Suppressor macrophage treated with lipopolysaccharide for 1 hour (primary cell): ENCODE measurements around the gene INPP4B.
"Not testable (repeated sequence)": the region's sequence is repeated elsewhere in the genome, so short reads cannot be mapped to it uniquely, and the experiment has no call there.

Source experiments
- DNase-seq, 3 donors: peaks; one replicate each; pipeline ENCODE4 v3.0.0-alpha.2; 2020 to 2022

The INPP4B gene

DNA sequence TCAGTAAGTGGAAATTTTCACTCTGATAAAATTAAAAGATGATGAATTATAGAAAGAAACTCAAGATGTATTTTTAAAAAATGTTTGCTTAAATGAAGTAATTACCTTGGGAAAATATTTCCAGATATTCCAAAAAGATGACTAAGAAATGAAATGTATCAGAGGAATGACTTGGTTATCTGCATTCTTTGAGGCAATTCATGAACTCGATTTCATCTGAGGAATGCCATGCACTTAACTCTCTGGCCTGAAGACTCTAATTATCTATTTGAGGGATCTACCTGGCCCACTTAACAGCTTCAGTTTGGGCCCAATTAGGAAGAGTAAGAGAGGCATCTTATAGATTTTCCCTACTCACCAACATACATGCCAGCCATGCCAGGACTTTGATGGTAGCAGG lies 182.3 kb downstream of the INPP4B start:
- DNase-seq: no peak

DNA sequence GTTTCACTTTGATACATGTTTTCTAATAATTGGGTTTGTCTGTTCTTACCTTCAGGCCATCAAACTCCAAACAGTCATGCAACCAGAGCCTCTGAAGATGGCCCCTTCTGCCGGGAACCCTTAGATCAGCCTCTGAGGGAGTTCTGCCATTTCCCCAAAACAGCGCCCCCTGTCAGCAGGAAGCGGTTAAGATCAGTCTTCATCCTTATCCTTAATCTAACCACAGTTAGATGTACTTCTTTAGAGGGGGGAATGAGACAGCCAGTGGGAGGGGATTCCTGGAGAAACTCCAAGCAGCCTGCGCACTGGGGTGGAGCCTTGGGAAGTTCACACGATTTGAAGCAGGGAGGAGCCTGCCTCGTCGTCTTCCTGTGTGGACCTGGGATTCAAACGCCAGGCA lies 185.4 kb downstream of the INPP4B start:
- no peak for DNase-seq

DNA sequence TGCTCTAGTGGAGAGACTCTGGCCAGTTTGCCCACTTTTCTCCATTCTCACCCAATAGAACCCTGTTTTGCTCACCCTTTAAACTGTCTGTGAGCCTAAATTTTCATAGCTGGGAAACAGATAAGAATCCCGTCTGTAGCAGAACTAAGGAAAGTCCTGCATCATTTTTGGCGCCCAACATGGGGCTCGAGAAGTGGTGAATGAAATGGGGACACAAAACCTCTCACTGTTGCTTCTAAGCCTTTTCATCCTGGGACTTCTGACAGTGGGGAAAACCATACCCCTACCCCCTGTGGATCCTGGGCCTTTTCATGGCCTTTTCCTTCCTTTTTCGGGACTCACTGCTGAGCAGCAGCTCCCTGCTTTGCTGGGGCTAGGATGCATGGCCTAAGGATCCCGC lies 189.9 kb downstream of the INPP4B start:
- DNase-seq: peak in 1 of 3 donors; percentile 35

DNA sequence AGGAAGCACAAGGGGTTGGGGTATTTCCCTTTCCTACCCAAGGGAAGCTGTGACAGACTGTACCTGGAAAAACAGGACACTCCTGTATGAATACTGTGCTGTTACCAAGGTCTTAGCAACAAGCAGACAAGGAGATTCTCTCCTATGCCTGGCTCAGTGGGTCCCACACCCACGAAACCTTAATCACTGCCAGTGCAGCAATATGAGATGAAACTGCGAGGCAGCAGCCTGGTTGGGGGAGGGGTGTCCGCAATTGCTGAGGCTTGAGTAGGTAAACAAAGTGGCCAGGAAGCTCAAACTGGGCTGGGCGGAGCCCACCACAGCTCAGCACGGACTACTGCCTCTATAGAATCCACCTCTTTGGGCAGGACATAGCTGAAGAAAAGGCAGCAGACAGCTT lies 197.7 kb downstream of the INPP4B start:
- DNase-seq: no peak

DNA sequence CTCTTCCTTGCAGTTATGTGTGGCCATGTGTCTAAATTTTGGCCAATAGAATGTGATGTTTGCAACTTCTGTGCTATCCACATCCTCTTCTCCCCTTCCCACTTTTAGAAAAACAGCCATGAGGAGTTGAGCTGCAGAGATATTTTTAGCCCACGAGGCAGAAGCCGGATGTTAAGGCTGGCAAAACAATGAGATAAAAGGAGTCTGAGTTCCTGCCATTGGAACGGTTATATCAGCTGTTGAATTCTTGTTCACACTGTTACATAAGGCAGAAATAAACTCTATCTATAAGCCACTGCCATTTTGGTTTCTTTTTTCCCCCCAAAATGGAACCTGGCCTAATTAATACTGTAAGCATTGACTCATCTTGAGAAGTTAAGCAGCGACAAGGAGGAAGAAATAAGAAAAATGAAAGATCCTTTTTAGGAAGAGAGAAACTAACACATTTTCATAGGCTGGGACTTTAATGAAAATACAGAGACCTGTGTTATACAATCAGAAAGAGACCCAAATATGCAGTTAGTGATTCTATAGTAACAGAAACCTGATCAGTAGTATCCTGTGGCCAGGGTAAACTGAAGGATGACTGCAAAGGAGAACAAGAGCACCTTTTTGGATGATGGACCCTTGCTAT lies 200.5 kb downstream of the INPP4B start:
- DNase-seq: no peak

DNA sequence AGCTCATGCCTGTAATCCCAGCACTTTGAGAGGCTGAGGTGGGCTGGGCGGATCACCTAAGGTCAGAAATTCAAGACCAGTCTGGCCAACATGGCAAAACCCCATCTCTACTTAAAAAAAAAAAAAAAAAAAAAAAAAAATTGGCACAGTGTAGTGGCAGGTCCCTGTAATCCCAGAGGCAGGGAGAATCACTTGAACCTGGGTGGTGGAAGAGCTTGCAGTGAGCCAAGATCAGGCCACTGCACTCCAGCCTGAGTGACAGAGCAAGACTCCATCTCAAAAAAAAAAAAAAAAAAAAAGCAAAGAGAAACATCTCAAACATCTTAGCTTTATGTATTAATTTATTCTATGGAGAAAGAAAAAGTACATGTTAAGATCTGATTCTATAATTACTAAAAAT lies 201.5 kb downstream of the INPP4B start:
- not testable (repeated sequence) for DNase-seq

DNA sequence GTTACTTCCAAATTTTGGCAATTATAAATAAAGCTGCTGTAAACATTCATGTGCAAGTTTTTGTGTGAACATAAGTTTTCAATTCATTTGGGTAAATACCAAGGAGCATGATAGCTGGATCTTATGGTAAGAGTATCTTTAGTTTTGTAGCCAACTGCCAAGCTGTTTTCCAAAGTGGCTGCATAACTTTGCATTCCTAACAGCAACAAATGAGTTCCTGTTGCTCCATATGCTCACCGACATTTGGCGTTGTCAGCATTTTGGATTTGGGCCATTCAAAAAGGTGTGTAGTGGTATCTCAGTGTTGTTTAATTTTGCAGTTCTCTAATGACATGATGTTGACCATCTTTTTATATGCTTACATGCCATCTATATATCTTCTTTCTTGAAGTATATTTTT lies 208.5 kb downstream of the INPP4B start:
- DNase-seq: no peak

DNA sequence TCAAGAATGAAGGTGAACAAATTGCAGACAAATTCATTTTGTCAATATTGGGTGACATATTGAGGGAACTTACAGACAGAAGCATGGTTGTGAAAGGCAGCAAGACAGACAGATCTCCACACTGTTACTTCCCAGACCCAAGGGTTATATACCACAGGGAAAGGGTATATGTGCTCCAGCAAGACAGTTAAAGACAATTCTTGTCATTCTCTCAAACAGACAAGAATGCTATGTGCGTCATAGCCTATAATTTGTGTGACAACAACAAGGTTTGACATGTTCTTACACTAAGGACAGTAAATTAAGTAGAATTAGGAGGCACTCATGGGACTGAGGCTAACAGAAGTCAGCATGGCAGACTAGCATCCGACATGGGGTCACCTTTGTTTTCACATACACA lies 214.3 kb downstream of the INPP4B start:
- no peak for DNase-seq

DNA sequence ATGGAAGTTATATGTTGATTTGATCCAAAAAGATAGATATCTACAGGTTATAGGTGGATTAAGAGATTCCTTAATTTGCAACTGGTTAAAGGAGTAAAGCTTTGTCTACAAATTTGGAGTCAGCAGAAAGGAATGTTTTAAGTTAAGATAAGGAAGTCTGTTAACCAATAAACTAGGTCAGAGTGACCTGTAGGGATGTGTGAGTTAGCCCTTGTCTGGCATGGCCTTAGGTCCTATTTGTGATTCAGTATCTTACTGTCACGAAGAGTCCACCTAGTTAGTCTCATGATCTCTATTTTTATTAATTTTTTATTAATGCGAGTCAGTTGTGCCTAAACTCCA lies 230.8 kb downstream of the INPP4B start:
- no peak for DNase-seq

DNA sequence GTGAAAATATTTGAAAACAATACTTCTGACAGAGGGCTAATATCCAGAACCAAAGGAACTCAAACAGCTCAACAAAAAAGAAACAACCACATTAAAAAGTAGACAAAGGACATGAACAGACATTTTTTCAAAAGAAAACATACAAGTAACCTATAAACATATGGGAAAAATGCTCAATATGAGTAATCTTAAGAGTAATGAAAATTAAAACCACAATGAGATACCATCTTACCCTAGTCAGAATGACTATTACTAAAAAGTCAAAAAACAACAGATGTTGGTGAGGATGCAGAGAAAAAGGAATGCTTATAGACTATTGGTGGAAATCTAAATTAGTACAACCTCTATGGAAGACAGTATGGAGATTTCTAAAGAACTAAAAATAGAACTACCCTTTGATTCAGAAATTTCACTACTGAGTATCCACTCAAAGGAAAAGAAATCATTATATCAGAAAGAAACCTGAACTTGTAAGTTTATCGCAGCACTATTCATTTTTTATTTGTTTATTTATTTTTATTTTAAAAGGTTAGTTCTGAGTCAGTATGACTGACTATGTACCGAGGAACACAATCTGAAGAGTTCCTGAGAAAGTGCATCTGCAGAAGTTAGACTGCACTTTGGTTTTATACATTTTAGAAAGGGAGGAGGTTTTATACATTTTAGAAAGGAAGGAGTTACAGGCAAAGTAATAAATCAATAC lies 231.3 kb downstream of the INPP4B start:
- no peak for DNase-seq

DNA sequence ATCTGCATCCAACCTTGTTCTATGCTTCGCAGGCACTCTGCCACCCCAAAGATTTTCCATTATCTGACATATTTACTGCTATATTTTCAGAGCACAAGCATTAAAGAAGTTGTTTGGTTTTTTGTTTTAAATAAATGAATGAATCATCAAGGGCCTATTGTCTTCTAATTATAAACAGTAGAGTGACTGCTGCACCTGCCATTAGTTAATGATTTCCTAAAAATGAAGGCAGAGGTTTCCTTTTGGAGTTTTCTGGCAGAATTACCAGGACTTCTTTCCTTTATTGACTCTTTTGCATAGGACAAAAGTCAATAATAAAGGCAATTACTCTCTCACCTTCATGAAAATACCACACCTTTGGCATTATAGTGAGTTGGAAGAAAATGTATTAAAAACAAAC lies 238.1 kb downstream of the INPP4B start:
- DNase-seq: no peak

DNA sequence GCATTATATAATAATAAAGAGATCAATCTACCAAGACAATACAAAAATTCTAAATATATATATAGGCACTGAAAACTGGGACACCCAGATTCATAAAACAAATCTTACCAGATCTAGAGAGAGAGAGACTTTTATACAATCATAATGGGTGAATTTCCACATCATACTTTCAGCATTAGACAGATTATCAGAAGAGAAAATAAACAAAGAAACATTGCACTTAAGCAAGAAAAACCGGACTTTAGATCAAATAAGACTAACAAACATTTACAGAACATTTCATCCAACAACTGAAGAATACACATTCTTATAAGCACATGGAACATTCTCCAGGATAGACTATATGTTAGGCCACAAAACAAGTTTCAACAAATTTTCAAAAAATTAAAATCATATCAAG lies 245.1 kb downstream of the INPP4B start:
- DNase-seq: no peak

DNA sequence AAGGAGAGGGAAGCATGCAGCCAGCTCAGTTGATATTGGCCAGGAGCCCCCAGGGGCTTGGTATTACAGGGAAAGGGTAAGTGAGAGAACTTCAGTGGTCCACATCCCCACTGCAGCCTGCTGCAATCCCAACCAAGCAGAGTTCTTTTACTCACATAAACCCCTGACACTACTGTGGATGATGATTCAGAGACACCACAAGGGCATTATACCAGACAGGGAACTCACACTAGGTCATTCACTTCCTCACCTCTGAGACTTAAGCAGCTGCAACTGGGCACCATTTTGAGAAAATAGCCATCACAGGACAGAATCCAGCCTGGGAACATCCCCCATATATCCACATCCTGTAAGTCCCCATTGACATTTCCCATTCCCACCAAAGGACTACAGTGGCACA lies 248.0 kb downstream of the INPP4B start:
- no peak for DNase-seq

DNA sequence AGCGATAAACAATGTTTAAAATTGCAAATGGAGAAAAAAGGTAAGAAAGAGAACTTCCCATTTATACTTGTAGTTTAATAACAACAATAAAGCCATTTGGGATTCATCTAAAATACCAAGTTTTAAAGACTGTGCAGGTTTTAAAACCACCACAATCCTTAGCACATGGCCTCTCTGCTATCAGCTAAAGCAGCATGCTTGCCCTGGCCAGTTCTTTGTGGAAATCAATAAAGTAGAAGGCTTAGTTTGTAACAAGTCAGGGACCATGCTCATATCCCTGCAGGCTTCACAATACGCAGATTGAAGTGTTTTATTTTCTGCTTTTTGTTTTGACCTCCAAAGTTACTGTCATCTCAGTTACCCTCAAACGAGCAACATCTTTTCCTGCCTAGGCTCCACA lies 249.5 kb downstream of the INPP4B start:
- DNase-seq: no peak

DNA sequence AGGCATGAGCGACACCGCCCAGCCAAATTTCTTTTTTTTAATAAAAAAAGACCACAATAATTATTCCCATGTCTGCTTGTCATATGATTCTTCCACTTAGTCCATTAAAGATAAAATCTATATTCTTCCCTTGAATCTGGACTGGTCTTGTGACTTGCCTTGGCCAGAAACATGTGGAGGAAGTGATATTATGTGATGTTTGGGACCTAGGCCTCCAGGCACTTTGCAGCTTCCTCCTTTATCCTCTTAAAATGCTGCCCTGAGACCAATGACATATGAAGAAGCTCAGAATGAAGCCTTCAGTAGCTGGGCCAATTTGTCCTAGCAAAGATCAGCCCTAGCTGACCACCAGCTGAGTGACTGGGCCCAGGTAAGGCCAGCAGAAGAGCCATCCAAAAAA lies 250.0 kb downstream of the INPP4B start:
- DNase-seq: no peak

DNA sequence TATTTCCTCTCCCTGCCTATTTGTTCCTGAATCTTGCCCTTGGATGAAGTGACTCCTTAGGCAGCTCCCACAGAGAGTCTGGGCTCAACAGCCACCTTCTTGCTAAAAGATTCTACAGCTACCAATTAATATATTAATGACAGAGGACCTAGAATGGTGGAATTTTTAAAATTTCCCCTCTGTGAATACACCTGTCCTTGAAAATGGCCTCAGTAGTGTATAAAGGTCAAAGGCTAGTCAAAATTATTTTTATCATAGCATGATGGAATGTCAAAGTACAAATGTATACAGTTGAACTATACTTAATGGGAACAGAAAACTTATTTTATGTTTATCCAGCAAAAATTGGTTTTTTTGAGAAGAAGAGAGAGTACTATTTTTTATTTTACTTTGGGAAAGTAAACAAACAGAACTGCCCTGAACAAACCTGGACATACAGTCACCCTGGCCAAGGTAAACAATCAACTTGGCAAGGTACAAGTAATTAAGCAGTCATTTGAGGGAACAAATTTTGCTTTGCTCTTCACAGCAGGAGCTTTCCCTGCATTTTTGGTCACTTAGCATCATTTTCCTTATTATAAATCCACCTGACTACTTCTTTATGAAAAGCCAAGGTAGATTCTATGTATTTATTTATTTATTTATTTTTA lies 250.8 kb downstream of the INPP4B start:
- DNase-seq: no peak

DNA sequence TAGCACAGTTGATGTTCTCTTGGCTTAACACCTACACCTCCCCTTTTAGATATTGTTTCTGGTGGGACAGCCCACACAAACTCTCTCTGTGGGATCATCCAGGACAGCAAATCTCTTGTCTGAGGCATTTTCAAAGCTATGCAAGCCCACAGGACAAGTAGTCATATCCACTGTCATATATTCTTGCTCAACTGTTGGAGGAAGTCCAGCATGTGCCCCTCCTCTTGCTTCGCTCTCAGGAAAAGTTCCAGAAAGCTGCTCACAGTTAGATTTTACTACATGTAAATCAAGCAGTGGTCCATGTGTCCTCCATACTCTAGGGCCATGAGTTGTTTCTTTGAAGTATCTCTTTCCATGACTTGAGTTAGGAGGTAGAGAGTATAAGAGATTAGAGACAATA lies 260.7 kb downstream of the INPP4B start:
- peak in 1 of 3 donors; percentile 7 for DNase-seq

DNA sequence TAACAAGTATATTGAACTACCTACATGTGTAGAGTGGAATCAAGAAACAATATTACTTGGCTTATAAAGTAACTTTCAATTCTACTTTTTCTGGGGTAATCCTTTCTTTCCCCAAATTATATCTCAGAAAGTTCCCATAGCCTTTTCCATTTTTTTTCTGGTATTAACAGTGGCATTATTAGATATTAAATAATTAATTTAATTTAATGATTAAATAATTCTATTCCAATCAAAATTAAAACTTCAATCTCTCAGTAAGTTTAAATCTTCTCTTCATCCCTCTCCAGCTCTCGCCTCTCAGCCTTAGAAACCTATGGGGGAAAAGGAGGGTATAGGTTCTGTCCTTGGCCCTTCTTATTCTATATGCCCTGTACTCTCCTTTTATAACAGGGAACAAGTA lies 262.4 kb downstream of the INPP4B start:
- no peak for DNase-seq

DNA sequence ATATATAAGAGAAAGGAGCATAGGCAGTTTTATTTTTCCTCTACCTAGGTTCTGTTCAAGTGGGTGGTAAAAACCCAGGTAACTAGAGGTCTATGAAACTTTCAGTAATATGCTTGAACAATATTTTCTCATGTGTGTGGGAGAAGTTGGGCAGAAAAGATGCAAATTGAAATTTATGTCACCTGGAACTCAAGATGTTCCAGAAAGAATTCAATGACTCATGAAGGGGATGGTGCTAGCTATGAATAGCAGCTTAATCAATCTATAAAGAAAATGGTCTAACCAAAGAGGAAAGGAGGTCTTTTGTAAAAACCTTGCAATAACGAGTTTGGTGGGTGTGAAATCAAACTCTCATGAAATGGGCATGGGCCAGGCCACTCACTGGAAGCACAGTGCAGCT lies 263.8 kb downstream of the INPP4B start:
- DNase-seq: no peak

DNA sequence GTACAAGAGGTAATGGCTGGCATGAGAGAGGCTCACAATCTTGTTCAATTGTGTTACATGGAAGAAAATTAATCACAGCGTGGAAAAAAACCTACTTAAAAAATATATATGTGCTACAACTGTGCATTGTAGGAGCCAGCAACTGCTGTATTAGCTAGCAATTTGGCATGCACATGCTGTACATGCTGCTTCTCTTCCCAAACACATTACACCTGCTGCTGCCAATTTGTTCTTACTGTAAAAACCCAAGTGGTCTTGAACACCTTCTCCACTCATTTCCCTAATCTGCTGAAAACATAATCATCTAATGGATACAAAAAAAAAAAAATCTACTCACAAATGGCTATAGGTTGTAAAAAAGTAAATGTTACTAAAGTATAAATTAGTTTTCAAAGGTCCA lies 264.2 kb downstream of the INPP4B start:
- DNase-seq: no peak

DNA sequence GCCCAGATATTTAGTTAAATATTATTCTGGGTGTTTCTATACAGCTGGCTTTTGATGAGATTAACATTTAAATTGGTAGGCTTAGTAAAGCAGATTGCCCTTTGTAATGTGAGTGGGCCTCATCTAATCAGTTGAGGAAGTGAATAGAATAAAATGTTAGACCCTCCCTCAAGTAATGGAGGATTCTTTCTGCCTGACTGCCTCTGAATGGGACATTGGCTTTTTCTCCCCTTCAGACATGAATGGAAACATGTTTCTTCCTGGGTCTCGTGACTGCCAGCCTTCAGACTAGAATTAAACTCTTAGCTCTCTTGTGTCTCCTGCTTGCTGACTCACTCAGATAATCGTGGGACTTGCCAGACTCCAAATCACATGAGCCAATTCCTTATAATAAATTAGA lies 266.7 kb downstream of the INPP4B start:
- no peak for DNase-seq

DNA sequence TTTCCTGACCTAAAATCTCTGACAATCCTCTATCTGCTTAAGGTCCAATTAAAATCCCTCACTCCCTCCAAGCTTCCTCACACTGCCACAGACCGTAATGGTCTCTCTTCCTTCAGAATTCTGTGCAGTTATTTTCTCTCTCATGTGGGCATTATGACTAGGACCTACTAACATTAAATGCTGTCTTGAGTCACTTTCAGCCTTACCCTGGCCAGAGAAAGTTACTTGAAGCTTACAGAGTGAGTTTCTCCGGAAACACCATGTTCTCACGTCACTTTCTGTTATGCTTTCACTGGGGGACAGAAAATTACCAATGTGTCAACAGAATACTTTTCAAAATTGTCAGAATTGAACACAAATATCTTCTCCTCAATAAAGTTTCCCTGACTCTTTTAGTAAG lies 271.8 kb downstream of the INPP4B start:
- no peak for DNase-seq

DNA sequence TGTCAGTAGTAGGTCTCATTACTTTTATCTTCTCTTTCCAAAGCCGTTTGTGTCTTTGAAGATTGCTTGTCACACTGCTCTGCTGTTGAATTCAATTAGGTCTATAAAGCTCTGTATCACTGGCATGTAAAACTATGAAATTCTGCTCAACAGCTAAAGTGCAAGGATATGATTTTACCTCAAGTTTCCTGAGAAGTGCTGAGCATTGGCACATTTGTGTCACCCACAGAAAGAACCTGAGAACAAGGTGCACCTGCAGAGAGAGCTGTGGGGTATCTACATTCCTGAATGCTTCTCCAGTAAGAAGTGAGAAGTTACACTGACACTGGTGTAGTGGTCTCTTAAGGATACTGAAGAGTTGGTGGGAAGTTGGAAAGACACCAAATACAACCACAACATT lies 274.0 kb downstream of the INPP4B start:
- no peak for DNase-seq

DNA sequence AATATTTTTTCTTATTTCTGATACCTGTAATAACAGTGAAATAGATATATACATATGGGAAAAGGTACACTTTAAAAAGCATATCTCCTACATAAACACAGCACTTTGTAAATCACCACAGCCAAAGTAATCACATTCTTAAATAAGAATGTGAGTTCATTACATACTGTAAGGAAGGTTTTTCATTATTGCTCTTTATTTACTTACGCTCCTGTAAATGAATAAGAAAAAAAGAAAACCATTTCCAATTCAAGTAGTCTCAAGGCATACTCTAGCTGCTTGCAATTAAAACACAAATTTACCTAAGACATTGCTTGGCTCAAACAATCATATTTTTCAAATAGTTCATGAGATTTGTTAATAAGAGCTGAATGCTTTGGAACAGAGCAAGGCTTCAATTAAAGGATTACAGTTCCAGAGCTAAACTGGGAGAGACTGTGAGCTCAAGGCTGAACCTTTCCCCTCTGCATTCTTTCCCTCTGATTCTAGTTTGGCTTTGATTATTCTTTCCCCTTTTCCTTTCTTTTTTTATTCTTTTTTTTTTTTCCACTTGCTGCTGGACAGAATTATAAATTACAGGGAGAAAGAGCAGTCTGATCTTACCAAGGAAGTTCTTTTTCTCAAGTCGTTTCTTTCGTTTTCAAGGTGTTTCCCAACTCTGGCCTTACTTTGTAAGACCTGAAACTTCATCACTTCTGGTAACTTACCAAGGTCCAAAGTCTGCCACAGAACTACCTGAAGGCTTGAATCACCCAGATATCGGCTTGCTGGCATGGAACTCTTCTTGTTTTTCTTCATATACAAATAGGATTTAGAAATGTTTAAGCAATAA lies 278.3 kb downstream of the INPP4B start:
- no peak for DNase-seq
